Gastrocnemius medialis (tissue), 4 donors: ENCODE measurements around the gene ARHGAP9. TPM values are rescaled to one million over a fixed set of nuclear protein-coding genes. Genes with fewer than 3 reads are reported as not detected.

Experiments
- ATAC-seq, 2 donors: fragments of 150-250 bp; one replicate each; pipeline ENCODE4 v1.9.1; 2016
- DNase-seq, 2 donors: peaks; one replicate each; pipeline ENCODE4 v3.0.0-alpha.2; 2019
- H3K27ac ChIP-seq, 4 donors: fragments of 200-600 bp; sonication (generic); 1 replicate in 1 of 4; 2 replicates in 3 of 4; pipeline ENCODE4 v1.5.1; 2016 to 2018; ENCODE audit warnings: mild to moderate bottlenecking in 2 of 4, moderate library complexity in 1 of 4
- H3K27me3 ChIP-seq, 3 donors: fragments of 200-600 bp; sonication (generic) in 2 of 3; 1 replicate in 1 of 3; 2 replicates in 2 of 3; pipeline versions ENCODE4 v1.5.1 to v1.6.0; 2016 to 2019; ENCODE audit warnings: mild to moderate bottlenecking in 1 of 3, moderate library complexity in 1 of 3
- H3K36me3 ChIP-seq, 2 donors: fragments of 200-600 bp; sonication (generic) in 1 of 2; one replicate each; pipeline ENCODE4 v1.5.1; 2017 to 2018
- H3K4me1 ChIP-seq, 2 donors: fragments of 200-600 bp; sonication (generic) in 1 of 2; one replicate each; pipeline ENCODE4 v1.5.1; 2016 to 2017; ENCODE audit warnings: mild to moderate bottlenecking in 2 of 2
- H3K4me3 ChIP-seq, 4 donors: fragments of 200-600 bp; sonication (generic) in 3 of 4; 1 replicate in 1 of 4; 2 replicates in 3 of 4; pipeline ENCODE4 v1.5.1; 2016 to 2019; ENCODE audit warnings: mild to moderate bottlenecking in 2 of 4
- H3K9me3 ChIP-seq, 3 donors: fragments of 200-600 bp; sonication (generic) in 2 of 3; 1 replicate in 1 of 3; 2 replicates in 2 of 3; pipeline ENCODE4 v1.5.1; 2016 to 2019
- POLR2A ChIP-seq, 2 donors: fragments of 450-650 bp; IDR thresholded peaks; one replicate each; pipeline ENCODE4 v1.6.1; 2017; ENCODE audit warnings: antibody characterized with exemption in 2 of 2, mild to moderate bottlenecking in 2 of 2, moderate library complexity in 2 of 2
- in situ Hi-C, 4 donors: fragments of 200-750 bp; cut with MboI; loops; one replicate each; pipeline versions ENCODE4 v1.15.0 to v1.8.0; 2017; ENCODE audit warnings: low sequenced_read_pairs in 4 of 4
- intact Hi-C: fragments of 100-400 bp; cut with DNase I; formaldehyde crosslinking; loops from one replicate; pipeline ENCODE4 v1.15.1; 2023; ENCODE audit warnings: low total_unique reads
- total RNA-seq, 4 donors: library from RNA; depleted of rRNA; stranded (reverse); fragments of >200 nt; gene quantifications; one replicate each; pipeline versions ENCODE4 v1.1.0 to v1.2.3, GENCODE V29; 2016
- TF ChIP-seq, protein P1 (sequence below), 5 experiments: fragments of 450-650 bp in 3 of 5; fragments of 200-600 bp in 2 of 5; sonication (generic) in 2 of 5; IDR thresholded peaks in 4 of 5; conservative IDR thresholded peaks in 1 of 5; 1 replicate in 4 of 5; 2 replicates in 1 of 5; pipeline ENCODE4 v1.5.1; 2016 to 2019; ENCODE audit warnings: antibody characterized with exemption in 5 of 5, mild to moderate bottlenecking in 3 of 5, moderate library complexity in 3 of 5

The ARHGAP9 gene
- total RNA-seq, 4 donors from 2014 or later: 2.7 to 5.1 (median 4.7) TPM

DNA sequence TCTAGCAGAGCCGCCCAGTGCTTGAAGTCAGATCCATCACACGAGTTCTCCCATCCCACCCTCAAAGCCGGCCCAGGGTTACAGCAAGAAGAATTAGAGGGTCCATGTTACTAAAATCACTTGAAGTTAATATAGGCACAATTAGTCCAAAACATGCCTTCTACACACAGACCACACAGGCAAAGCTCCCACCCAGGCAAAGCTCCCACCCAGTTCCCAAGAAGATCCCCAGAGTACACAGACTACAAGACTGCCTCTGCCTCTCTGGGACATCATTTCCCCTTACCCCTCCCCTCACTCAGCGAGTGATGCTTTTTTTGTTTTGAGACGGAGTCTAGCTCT is 16.8 kb downstream of the ARHGAP9 start:
- H3K4me3 ChIP-seq: peak overlapping the region in 3 of 4 donors; percentile 68 to 71 (median 69)
- H3K27ac ChIP-seq: peak overlapping the region in 3 of 4 donors; percentile 66 to 77 (median 76)
- no peaks in the 10 kb centered on the region for H3K9me3 ChIP-seq
- intact Hi-C loops (no loop called here), in situ Hi-C loops (no loop called here)
- ATAC-seq: no peak
- DNase-seq: no peak
- no peak for TF ChIP-seq POLR2A (IDR thresholded peaks at IDR 0.05)
- TF ChIP-seq, protein P1, sequence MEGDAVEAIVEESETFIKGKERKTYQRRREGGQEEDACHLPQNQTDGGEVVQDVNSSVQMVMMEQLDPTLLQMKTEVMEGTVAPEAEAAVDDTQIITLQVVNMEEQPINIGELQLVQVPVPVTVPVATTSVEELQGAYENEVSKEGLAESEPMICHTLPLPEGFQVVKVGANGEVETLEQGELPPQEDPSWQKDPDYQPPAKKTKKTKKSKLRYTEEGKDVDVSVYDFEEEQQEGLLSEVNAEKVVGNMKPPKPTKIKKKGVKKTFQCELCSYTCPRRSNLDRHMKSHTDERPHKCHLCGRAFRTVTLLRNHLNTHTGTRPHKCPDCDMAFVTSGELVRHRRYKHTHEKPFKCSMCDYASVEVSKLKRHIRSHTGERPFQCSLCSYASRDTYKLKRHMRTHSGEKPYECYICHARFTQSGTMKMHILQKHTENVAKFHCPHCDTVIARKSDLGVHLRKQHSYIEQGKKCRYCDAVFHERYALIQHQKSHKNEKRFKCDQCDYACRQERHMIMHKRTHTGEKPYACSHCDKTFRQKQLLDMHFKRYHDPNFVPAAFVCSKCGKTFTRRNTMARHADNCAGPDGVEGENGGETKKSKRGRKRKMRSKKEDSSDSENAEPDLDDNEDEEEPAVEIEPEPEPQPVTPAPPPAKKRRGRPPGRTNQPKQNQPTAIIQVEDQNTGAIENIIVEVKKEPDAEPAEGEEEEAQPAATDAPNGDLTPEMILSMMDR (IDR thresholded peaks at IDR 0.05 in 4 of 5, conservative IDR thresholded peaks at IDR 0.05 in 1 of 5): peak in 2 of 5 experiments; percentile 2 to 4
- H3K4me1 ChIP-seq: peaks cover 20 to 37% of the 10 kb centered on the region in 2 donors
- no peaks in the 10 kb centered on the region for H3K36me3 ChIP-seq
- peaks cover 14 to 19% (median 18%) of the 10 kb centered on the region in 3 donors for H3K27me3 ChIP-seq

DNA sequence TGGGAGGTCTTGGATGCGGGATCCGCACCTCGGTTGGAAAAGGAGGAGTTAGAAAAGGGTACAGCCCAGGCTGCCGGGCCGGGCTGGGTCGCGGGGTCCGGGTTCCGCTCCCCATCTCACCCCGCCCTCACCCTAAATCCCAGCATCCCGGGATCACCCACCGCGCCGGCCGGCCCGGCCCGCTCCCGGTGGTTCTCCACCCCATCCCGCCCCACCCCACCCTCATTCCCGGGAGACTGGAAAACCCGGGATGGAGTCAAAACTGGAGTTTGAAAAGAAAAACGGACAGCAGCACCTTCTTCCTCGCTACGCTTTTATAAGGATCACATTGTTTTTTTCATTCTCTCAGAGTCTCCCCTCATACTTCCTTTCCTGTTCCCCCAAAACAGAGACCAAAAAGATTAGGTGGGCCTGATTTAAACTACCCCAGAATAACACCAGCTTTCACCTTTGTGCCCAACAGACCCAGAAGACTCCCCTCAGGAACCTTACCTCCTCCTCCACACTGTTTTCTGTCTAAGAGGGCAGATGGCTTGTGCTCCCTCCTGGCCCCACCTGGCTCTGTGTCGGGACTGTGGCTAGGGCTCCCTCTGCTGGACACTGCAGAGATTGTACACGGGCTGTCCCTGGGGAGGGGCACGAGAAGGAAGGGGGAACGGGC is 17.3 kb downstream of the ARHGAP9 start:
- H3K36me3 ChIP-seq: no peaks in the 10 kb centered on the region
- peak; percentile 67 to 81 for DNase-seq
- H3K4me3 ChIP-seq: peak overlapping the region; percentile 68 to 78 (median 70)
- TF ChIP-seq, protein P1 (IDR thresholded peaks at IDR 0.05 in 4 of 5, conservative IDR thresholded peaks at IDR 0.05 in 1 of 5): peak; percentile 93 to 95 (median 95)
- TF ChIP-seq POLR2A (IDR thresholded peaks at IDR 0.05): peak; percentile 7 to 29
- in situ Hi-C loops: no loop called here
- H3K27me3 ChIP-seq: peaks cover 14 to 19% (median 18%) of the 10 kb centered on the region in 3 donors
- peak overlapping the region; percentile 66 to 78 (median 76) for H3K27ac ChIP-seq
- peaks cover 24 to 37% of the 10 kb centered on the region in 2 donors for H3K4me1 ChIP-seq
- peak; percentile 73 to 86 for ATAC-seq
- no peaks in the 10 kb centered on the region for H3K9me3 ChIP-seq
- intact Hi-C loops: no loop called here

DNA sequence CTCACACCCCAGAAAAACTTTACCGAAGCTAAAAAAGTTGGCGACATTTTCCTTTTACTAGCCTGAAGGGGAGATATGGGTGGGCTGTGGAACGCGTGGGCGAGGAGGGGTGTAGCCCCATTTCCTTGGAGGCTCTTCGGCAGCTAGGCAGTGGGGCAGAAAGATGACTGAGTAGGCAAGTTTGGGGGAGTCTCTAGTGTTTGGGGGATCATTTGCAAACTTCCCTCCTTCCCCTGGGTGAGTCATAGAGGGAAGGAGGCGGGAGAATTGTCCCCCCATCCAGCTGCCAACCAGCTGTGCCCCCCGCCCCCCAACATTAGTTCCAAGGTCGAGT is 17.8 kb downstream of the ARHGAP9 start:
- ATAC-seq (no peak), DNase-seq (no peak)
- TF ChIP-seq, protein P1 (IDR thresholded peaks at IDR 0.05 in 4 of 5, conservative IDR thresholded peaks at IDR 0.05 in 1 of 5): no peak
- TF ChIP-seq POLR2A (IDR thresholded peaks at IDR 0.05): no peak
- Histone ChIP-seq H3K27me3 (peaks cover 14 to 19% (median 18%) of the 10 kb centered on the region in 3 donors), H3K4me3 (peak overlapping the region; percentile 68 to 78 (median 70)), H3K4me1 (peaks cover 26 to 37% of the 10 kb centered on the region in 2 donors), H3K9me3 (no peaks in the 10 kb centered on the region), H3K36me3 (no peaks in the 10 kb centered on the region), H3K27ac (peak overlapping the region; percentile 66 to 78 (median 76))
- in situ Hi-C loops: no loop called here
- intact Hi-C loops: no loop called here

DNA sequence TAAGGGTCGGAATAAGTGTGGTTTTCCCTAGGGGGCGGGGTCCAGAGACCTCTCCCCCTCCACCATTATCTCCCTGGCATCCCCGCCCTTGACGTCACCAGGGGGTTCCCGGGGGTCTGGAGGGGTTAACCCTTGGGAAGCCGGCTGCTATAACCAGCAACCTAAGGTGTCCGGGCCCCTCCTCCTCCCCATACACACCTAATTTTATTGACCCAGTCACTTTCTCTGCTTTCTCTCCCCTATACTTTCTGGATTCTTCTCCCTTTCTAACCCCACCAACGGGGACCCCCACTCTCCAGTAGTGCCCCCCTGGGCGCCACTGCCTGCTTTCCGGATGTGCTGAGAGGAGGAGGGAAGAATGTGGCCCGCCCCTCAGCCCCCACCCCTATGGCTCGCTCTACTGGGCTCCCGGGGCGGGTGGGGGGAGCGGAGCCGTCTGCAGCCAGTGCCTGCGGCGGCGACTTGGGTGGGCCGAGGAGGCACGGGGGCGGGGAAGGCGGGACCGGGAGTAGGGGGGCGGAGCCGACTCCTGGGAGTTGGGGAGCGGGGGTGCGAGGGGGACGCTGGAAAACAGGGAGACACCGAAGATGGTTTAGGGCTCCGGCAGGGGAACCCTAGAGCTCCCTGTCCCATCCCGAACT is 18.3 kb downstream of the ARHGAP9 start:
- intact Hi-C loops: no loop called here
- Histone ChIP-seq H3K27me3 (peaks cover 14 to 19% (median 18%) of the 10 kb centered on the region in 3 donors), H3K27ac (peak overlapping the region in 3 of 4 donors; percentile 66 to 77 (median 76)), H3K4me1 (peaks cover 31 to 37% of the 10 kb centered on the region in 2 donors), H3K9me3 (no peaks in the 10 kb centered on the region), H3K4me3 (peak overlapping the region; percentile 68 to 78 (median 70)), H3K36me3 (no peaks in the 10 kb centered on the region)
- DNase-seq (no peak), ATAC-seq (no peak)
- TF ChIP-seq, protein P1 (IDR thresholded peaks at IDR 0.05 in 4 of 5, conservative IDR thresholded peaks at IDR 0.05 in 1 of 5): no peak
- TF ChIP-seq POLR2A (IDR thresholded peaks at IDR 0.05): no peak
- in situ Hi-C loops: no loop called here
